Lower lobe of right lung (tissue), 2 donors: ENCODE results near the gene KLHL40. TPM values are rescaled to one million over a fixed set of nuclear protein-coding genes. Genes with fewer than 3 reads are reported as not detected.

Experiments
- ATAC-seq, 2 donors: fragments of 200-7000 bp; cut with Tn5 transposase; one replicate each; pipeline ENCODE4 v1.9.1; 2020 to 2022; ENCODE audit warnings: mild to moderate bottlenecking in 2 of 2, moderate library complexity in 2 of 2
- DNase-seq: peaks from one replicate; pipeline ENCODE4 v3.0.0-alpha.2; 2020
- H3K27ac ChIP-seq: fragments of 200-600 bp; one replicate; pipeline ENCODE4 v1.8.0; 2022
- H3K27me3 ChIP-seq: fragments of 200-600 bp; one replicate; pipeline ENCODE4 v1.8.0; 2022; ENCODE audit warnings: low read depth
- H3K36me3 ChIP-seq: fragments of 200-600 bp; one replicate; pipeline ENCODE4 v1.8.0; 2022; ENCODE audit warnings: mild to moderate bottlenecking
- H3K4me1 ChIP-seq: fragments of 200-600 bp; one replicate; pipeline ENCODE4 v1.8.0; 2022
- H3K4me3 ChIP-seq: fragments of 200-600 bp; one replicate; pipeline ENCODE4 v1.8.0; 2022; ENCODE audit warnings: mild to moderate bottlenecking
- H3K9me3 ChIP-seq: fragments of 200-600 bp; one replicate; pipeline ENCODE4 v1.8.0; 2022
- intact Hi-C: fragments of 100-400 bp; cut with DNase I; formaldehyde crosslinking; loops from one replicate; pipeline ENCODE4 v1.11.0; 2022
- total RNA-seq: library from RNA; stranded (reverse); fragmentation: NEBNext Ultra II Directional; extraction: Animal tissue kit (Norgen Biotek cat#: 25700); gene quantifications from one replicate; pipeline ENCODE4 v1.2.1, GENCODE V29; 2021
- TF ChIP-seq, protein P1 (sequence below): fragments of 200-600 bp; IDR thresholded peaks from one replicate; pipeline ENCODE4 v1.8.0; 2022; ENCODE audit warnings: antibody characterized with exemption, mild to moderate bottlenecking
- donor health status: DM: no; HTN: yes; CAD: no; lungs with severe emphysema.

Gene KLHL40
- total RNA-seq, 1 donor from 2014 or later: not detected

DNA sequence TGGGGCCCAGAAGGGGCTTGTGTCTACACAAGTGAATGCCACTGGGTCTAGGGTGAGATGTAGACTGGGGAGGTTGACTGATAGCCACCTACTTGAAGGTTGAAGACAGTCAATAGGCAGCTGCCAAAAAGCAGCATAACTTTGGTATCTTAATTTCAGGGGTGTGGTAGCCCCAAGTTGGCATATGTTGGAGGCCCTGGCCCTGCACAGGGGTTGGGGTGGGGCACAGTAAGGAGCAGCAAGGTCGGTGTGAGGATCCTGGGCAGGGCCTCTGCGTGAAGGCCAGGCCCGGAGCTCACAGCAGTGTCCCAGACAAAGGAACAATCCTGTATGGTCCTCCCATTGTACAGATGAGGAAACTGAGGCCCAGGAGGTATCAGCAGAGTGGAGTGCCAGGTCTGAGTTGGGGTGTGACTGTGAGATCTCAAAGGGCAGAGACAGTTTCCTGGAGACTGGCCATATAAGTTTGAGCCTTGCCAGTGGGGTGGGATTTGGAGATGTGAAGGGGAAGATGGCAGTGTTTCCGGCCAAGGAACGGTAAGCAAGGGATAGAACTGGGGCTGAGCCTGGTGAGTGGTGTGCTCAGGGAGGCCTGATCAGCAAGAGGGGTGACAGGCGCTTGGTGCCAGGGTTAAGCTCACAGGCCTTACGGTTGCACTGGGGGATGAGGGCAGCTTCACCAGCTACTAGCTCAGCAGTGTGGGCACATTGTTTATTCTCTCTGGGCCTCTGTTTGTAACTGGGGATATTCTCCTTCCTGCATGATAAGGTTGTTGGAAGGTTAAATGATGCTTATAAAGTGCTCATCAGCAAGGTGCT is 1.7 kb downstream of the KLHL40 start:
- no peak for DNase-seq
- no peak overlapping the region for H3K27ac ChIP-seq
- intact Hi-C loops: no loop called here
- H3K4me3 ChIP-seq: no peak overlapping the region
- TF ChIP-seq, protein P1, sequence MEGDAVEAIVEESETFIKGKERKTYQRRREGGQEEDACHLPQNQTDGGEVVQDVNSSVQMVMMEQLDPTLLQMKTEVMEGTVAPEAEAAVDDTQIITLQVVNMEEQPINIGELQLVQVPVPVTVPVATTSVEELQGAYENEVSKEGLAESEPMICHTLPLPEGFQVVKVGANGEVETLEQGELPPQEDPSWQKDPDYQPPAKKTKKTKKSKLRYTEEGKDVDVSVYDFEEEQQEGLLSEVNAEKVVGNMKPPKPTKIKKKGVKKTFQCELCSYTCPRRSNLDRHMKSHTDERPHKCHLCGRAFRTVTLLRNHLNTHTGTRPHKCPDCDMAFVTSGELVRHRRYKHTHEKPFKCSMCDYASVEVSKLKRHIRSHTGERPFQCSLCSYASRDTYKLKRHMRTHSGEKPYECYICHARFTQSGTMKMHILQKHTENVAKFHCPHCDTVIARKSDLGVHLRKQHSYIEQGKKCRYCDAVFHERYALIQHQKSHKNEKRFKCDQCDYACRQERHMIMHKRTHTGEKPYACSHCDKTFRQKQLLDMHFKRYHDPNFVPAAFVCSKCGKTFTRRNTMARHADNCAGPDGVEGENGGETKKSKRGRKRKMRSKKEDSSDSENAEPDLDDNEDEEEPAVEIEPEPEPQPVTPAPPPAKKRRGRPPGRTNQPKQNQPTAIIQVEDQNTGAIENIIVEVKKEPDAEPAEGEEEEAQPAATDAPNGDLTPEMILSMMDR: no peak
- H3K4me1 ChIP-seq: no peaks in the 10 kb centered on the region
- H3K27me3 ChIP-seq: peaks cover 18% of the 10 kb centered on the region
- ATAC-seq: no peak
- no peaks in the 10 kb centered on the region for H3K36me3 ChIP-seq
- H3K9me3 ChIP-seq: no peaks in the 10 kb centered on the region

DNA sequence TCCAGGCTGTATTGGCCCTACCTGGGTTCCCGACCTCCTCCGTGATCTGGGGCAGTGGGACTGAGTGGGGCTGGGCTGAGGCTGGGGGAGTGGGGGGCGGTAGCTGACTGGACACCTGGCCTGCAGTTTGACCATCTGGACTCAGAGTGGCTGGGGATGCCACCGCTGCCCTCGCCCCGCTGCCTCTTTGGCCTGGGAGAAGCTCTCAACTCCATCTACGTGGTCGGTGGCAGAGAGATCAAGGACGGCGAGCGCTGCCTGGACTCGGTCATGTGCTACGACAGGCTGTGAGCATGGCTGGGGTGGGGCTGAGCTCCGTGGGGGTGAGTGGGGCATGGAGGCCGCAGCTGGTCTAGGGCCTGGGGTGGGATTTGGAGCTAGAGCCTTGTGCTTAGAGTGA is 2.7 kb downstream of the KLHL40 start:
- Histone ChIP-seq H3K27me3 (peaks cover 18% of the 10 kb centered on the region), H3K27ac (no peak overlapping the region), H3K36me3 (no peaks in the 10 kb centered on the region), H3K4me3 (no peak overlapping the region), H3K4me1 (no peaks in the 10 kb centered on the region), H3K9me3 (no peaks in the 10 kb centered on the region)
- no peak for ATAC-seq
- TF ChIP-seq, protein P1: no peak
- intact Hi-C loops: no loop called here
- DNase-seq: peak; percentile 21

DNA sequence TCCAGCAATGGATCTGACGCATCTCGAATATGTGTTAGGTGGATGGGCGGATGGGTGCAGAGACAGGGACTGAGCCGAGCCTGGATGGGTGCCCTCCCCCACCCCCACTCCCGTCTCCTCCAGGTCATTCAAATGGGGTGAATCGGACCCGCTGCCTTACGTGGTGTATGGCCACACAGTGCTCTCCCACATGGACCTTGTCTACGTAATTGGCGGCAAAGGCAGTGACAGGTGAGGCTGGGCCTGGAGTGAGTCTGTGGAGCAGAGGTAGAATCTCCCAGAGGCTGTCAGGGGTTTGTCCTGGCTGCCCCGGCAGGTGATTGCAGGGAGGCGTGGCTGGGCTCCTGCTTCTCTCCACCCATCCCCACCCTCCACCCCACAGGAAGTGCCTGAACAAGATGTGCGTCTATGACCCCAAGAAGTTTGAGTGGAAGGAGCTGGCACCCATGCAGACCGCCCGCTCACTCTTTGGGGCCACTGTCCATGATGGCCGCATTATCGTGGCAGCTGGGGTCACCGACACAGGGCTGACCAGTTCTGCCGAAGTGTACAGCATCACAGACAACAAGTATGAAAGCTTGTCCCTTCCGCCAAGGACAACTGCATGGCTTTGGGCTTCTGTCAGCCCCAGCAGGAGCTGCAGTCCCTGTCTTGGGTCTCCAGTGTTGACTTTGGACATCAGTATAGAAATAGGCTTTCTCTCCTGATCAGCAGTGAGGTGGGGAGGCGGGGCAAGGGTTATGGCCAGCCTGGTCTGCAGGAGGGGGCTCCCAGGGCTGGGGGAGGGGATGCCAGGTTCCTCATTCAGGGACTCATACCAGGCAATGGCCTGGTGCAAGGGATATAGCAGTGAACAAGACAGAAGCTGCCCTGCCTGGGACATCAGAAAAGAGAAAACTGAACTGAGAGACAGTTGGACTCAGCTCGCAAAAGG is 3.4 kb downstream of the KLHL40 start:
- H3K9me3 ChIP-seq: no peaks in the 10 kb centered on the region
- TF ChIP-seq, protein P1: no peak
- no peak overlapping the region for H3K4me3 ChIP-seq
- H3K27me3 ChIP-seq: peaks cover 18% of the 10 kb centered on the region
- H3K27ac ChIP-seq: no peak overlapping the region
- intact Hi-C loops: no loop called here
- no peaks in the 10 kb centered on the region for H3K36me3 ChIP-seq
- DNase-seq: peak; percentile 28
- H3K4me1 ChIP-seq: no peaks in the 10 kb centered on the region
- ATAC-seq: no peak

DNA sequence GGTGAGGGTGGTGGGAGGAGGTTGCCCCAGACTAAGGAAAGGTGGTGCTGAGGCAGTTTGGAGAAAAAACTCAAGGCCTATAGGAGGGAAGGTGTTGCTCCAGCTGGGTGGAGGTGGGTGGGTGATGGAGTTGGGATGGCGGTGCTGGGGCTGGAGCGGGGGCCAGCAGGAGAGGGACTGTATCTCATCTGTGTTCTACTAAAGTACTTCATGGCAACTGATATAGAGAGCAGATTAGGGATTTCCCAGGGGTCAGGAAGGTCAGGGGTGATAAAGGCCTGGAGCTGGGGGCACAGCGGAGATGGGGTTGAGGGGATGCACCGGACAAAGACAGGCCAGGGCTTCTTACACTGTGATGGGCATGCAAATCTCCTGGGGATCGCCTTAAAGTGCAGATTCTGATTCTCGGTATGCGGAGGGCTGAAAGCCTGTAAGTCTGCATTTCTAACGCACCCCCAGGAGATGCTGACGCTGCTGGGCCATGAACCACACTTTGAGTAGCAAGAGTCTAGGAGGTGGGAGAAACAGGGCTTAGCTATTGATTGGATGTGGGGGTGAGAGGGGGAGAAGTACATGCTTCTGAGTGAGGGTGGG is 4.2 kb downstream of the KLHL40 start:
- Histone ChIP-seq H3K27ac (no peak overlapping the region), H3K4me3 (no peak overlapping the region), H3K36me3 (no peaks in the 10 kb centered on the region), H3K9me3 (no peaks in the 10 kb centered on the region), H3K4me1 (no peaks in the 10 kb centered on the region), H3K27me3 (peaks cover 18% of the 10 kb centered on the region)
- TF ChIP-seq, protein P1: no peak
- no peak for ATAC-seq
- intact Hi-C loops: no loop called here
- peak; percentile 15 for DNase-seq

DNA sequence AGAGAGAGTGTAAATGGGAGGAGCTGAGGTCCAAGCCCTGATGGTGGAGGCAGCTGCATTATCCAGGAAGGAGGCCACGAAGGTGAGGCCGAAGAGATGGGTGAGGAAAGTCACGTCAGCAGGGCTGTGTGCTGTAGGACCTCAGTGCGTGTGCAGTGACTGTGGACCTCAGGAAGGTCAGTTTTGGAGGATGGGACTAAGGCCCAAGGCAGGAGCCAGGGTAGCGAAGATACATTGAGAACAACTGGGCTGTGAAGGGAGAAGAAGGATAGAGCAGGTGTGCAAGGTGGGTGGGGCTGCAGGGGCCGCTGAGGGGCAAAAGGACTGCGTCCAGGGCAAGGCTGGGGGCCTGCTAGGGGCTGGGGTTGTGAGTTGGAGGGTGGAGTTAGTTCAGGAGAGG is 4.9 kb downstream of the KLHL40 start:
- DNase-seq (peak; percentile 14), ATAC-seq (no peak)
- Histone ChIP-seq H3K36me3 (no peaks in the 10 kb centered on the region), H3K4me1 (no peaks in the 10 kb centered on the region), H3K27me3 (peaks cover 18% of the 10 kb centered on the region), H3K27ac (no peak overlapping the region), H3K9me3 (no peaks in the 10 kb centered on the region), H3K4me3 (no peak overlapping the region)
- intact Hi-C loops: no loop called here
- TF ChIP-seq, protein P1: no peak
